Activated CD8-positive, alpha-beta memory T cell treated with anti-CD3 and anti-CD28 coated beads for 48 hours (primary cell): Measurements from ENCODE around the gene DELE1.
"Not testable (repeated sequence)": the region's sequence is repeated elsewhere in the genome, so short reads cannot be mapped to it uniquely, and the experiment has no call there.

Experiments used
- DNase-seq, 3 experiments: peaks; one replicate each; pipeline ENCODE4 v3.0.0-alpha.2; 2020; ENCODE audit warnings: low read depth in 2 of 3, low spot score in 2 of 3

The DELE1 gene

DNA sequence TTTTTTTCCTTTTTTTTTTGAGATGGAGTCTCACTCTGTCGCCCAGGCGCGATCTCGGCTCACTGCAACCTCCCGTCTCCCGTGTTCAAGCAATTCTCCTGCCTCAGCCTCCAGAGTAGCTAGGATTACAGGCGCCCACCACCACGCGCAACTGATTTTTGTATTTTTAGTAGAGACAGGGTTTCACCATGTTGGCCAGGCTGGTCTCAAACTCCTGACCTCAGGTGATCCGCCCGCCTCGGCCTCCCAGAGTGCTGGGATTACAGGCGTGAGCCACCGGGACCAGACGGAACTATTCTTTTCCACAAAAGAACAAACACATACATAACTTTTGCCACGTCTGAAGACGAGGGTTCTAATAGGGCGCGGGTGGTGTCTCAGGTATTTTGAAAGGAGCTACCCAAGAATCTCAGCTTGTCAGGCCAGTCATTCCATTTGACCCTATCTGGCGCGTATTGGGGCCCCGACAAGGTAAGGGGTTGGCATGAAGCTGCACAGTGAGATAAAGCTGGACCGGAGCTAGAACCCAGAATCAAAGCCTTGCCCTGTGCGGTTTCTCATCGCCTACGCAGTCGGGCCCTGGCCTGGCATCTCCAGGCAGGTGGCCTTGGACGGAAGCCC is 734 bp upstream of the DELE1 start:
- not testable (repeated sequence) for DNase-seq

DNA sequence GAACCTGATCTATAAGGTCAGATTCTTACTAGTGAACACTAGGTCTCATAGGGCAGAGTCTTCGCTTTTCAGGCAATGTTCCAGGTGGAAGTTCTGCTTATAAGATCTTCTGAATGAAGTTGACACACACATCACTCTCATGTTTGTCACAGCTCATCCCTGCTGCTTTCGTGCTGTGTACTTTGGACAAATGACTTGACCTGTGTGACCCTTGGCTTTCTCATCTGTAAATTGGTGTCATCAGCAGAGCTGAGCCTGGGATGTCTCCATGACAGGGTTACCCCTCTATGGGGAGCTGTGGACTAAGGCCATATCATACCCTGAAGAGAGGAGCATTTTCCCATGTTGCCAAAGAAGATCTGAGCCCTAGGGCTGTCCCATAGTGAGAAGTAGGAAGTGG is 2.8 kb downstream of the DELE1 start:
- no peak for DNase-seq

DNA sequence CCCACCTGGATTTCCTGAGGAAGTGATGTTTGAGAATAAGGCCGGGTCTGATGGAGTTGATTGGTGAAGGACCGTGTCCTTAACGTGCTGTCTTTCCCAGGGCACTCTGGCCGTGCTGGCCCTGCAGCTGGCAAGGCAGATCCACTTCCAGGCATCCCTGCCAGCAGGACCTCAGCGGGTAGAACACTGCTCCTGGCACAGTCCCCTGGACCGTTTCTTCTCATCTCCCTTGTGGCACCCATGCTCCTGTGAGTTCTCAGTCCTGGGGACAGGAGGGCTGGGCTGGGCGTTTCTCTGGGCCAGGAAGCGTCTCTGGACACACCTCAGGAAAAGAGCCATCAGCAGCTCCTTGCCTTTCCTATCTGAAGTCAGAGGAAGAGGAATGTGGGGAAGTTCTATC is 4.4 kb downstream of the DELE1 start:
- DNase-seq: no peak

DNA sequence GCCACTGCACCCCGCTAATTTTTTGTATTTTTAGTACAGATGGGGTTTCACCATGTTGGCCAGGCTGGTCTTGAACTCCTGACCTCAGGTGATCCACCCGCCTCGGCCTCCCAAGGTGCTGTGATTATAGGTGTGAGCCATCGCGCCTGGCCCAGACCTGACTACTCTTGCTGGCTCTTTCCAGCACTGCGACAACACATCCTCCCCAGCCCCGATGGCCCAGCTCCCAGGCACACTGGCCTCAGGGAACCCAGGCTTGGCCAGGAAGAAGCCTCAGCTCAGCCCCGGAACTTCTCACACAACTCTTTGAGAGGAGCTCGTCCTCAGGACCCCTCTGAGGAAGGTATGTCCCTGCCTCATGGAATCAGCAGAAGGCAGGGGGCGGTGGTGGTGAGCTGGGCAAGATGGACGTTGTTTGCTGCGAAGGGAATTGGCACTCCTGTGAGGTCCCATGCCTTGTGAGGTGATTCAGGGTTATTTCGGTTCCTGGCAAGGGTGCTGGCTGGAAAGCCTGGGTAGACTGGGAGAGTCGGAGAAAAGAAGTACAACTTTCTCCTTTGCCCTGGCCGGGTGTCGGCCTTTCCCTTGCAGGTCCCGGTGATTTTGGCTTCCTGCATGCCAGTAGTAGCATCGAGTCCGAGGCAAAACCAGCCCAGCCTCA is 5.9 kb downstream of the DELE1 start:
- no peak for DNase-seq

DNA sequence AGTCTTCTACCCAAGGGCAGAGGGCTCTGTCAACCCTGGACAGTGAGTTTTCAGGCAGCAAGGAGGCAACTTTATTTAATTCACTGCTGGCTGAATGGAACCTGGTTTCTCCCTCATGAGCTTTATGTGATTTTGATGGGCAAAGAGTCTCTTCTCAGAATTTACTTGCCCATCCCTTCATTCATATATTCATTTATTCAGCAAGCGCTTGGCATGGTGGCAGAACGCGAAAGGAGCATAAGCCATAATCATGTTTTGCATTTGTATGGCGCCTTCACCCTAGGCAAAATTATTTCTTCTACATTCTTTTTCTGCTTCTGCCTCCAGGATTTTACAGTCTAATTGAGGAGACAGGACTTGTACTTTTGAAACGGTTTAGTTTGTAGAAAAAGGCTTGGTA is 8.0 kb downstream of the DELE1 start:
- DNase-seq: no peak

DNA sequence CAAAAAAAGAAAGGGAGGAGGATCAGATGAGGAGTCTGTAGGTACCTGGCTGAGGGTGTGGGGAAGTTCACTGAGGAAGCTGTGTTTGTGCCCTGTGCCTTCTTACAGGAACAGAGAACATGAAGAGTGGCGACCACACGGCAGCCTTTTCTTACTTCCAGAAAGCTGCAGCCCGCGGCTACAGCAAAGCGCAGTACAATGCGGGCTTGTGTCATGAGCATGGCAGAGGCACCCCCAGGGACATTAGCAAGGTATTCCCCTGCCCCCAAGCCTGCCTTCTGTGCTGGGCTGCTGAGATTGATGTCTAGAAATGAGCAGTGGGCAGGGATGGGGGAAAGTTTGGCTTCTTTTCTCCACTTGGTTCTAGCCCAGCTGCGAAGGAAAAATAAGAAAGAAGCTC is 9.5 kb downstream of the DELE1 start:
- DNase-seq: no peak

DNA sequence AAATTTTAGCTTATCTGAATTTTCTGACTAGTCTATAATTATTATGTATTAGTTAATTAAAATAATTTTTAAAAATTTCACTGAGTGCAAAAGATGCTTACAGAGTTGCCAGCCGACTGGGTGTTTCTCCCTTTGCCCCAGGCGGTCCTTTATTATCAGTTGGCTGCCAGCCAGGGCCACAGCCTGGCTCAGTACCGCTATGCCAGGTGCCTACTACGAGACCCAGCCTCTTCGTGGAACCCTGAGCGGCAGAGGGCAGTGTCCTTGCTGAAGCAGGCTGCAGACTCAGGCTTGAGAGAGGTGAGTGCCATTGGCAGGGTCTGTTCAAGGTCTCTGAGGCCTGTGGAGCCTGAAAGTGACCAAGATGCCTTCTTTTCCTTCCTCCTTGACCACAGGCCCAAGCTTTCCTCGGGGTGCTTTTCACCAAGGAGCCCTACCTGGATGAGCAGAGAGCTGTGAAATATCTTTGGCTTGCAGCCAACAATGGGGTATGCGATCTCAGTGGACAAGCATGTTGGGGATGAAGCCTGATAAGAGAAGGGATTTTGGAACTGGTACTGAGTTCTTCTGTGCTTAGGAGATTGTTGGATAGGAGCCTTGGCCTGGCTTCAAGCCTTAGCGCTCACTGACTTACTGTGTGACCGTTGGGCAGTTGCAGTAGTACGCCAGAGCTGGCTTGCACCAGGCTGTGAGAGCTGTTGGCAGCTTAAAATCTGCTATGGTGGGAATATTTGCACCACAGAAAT is 10.6 kb downstream of the DELE1 start:
- DNase-seq: no peak

DNA sequence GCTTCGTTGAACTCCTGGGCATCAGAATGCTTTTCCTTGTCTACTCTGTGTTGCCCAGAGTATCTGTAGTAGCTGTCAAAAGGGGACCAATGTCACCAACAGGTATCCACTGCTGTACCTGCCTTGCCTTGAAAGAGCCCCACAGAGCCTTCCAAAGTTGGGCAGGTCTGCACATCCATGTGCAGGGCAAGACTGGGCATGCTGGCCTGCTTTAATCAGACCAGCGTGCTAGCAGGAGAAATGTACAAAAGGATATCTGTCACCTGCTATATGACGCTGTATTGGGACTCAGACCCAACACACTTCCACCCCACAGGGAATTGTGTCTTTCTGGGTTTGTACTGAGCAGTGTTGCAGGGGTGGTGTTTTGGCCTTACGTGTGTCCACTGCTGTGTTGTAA is 11.9 kb downstream of the DELE1 start:
- no peak for DNase-seq

DNA sequence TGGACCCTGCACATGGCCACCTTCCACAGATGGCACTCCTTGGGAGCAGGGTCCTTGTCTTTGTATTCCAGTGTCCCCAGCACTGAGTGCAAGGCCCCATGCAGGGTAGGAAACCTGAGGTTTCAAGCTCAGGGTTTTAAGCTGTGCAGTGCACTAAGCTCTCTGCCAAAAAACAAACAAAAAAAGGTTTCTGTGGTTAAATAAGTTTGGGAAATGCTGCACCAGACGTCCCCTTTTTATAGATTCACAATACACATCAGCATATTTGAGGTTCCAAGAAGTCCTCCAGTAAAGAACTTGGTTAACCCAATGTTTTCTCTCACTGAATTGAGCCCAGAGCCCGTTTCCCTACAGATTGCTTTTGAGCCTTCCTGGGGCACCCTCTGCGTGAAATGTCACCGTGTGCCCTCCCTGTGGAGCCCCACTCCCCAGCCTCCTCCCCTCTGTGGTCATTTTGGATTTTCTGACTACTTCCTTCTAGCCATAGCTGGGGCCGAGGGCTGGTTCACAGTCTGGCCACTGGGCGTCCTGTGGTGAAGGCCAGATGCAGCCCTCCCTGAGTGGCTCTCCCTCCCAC is 17.1 kb downstream of the DELE1 start:
- no peak for DNase-seq

DNA sequence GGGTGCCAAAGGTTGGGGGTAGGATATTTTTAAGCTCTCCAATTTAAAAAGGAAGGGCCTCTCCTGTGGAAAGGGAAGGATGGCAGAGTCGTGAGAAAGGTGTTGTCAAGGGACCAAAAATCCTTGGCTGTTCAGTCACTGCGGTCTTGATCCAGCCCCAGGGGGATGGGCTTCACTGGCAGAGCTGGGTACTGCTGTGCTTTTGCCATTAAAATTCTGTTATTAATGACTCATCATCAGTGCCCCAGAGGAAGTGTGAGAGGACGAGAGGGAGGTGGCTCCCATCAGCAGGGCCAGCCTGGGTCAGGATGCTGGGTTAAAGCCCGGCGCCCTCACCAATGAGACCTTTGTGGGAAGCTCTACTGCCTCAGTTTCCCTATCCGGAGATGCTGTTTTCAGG is 17.6 kb downstream of the DELE1 start:
- DNase-seq: no peak

DNA sequence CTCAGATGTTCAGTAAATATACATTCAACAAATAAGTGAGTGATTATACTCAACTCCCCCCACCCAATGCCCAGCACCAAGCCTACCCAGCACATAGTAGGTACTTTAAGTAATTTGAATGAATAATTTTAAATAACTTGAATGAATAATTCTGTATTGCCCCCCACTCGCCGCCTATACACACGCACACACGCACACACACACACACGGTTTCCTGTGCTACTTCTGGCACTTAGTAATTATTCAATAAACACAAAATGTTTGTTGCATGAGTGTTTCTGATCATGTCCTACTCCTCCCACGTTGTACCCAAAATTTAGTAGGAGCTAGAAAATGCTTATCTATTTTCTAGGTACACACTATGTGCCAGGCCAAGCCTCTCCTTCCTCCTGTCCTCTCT is 18.1 kb downstream of the DELE1 start:
- no peak for DNase-seq

DNA sequence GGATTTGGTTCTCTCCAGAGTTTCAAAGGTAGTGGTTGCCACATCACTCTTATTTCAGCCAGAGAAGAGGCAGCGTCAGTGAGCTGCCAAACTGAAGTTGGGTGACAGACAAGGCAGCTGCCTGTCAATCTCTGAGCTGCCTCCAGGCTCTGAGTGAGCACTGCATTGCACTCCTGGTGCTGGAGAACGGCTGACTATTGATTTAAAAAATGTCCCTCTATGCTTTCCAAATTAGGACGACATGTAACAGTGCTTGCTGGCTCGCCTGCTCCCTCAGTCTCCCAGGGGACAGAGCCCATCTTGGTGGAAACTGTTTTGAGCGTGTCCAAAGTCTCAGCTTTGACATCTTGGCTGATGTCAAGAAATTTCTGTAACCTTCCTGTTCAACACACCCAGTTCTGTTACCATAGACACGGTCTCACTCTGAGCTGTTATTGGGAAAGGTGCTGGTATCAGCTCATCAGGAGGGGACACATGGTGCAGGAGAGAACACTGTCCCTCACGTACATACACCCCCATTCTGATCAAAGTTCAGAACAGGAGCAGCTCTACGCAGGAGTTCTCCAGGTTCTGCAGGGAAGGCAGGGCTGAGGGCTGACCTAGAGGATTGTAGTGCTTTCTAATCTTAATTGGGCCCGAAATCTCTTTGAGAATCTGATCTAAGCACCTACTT is 18.6 kb downstream of the DELE1 start:
- no peak for DNase-seq

DNA sequence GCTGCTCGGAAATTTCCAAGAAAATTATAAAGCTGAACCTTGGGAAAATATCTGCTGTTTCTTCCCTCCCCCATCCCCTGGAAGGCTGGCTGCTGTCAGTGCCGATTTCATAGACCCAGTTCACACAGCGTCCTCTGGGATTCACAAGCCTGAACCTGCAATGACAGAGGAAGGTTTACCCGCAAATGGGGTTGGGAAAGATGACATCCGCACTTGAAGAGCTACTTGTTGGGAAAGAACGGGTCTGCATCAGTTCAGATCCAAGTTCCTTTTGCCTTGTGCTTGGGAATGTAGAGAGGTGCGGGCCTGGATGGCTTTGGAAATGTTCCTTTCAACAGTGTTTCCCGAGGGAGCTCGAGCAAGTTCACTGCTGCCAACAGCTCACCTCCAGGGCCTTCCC is 20.4 kb downstream of the DELE1 start:
- no peak for DNase-seq

DNA sequence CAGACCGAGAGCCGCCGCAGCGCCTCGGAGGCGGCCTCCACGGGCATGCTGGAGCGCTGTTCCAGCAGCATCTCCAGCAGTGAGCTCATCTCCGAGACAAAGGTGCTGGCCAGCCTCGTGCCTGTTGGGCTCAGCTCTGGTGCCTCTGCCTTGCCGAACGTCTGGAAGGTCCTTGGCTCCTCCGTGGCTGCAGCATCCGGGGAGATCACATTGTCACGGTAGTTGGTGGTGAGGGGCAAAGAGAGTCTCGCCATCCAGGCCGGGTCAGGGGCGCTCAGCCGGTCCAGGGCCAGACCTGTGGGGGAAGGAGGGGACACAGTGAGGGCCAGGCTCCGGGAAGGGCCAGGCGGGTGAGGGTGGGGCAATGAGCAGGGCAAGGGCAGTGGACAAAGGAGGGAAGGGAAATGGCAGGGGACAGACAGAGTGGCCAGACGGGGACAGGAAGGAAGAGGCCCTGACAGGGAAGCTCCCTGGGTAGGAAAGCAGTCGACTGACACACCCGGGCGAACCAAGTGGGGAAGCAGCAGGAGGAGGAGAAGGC is 21.9 kb downstream of the DELE1 start:
- no peak for DNase-seq

DNA sequence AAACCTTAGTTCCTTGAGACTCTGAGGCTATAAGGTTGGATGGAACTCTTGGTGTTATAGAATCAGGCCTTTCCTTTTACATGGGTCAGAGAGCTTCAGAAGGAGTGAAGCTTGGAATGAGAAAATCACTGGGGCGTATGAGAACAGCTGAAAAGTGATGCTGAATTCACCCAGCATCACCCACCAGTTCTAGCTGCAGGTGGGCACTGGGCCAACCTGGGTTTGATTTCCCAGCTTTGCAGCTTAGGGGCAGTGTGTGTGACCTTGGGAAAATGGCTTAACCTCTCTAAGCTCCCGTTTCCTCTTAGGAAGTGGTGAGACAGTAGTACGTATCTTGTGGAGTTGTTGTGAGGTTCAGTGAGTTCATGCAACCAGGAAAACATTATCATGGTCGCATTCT is 23.6 kb downstream of the DELE1 start:
- no peak for DNase-seq

DNA sequence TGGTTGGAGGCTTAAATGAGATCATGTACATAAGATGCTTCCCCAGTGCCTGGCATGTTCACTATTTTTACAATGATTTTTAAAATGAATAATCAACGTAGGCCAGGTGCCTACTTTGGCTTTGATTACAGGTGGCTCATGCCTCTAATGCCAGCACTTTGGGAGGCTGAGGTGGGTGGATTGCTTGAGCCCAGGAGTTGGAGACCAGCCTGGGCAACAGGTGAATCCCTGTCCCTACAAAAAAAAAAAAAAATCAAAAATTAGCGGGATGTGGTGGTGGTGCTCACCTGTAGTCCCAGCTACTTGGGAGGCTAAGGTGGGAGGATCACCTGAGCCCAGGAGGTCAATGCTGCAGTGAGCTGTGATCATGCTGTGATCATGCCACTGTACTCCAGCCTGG is 25.1 kb downstream of the DELE1 start:
- DNase-seq: no peak

DNA sequence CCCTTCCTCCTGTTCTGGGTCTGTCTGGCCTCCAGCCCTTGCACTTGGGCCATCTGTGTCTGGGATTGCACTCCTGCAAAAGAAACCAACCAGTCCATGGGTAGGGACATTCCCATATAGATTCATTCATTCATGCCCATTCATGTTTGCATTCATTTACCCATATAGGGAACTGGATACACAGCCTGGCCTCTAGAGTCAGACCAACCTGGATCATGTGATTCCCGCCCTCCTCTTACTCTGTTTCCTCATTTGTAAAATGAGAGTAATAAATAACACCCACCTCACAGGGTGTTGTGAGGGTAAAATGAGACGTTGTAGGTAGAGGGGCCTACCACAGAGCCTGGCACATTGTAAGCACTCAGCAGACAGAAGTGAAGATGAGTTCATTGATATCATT is 25.8 kb downstream of the DELE1 start:
- no peak for DNase-seq

DNA sequence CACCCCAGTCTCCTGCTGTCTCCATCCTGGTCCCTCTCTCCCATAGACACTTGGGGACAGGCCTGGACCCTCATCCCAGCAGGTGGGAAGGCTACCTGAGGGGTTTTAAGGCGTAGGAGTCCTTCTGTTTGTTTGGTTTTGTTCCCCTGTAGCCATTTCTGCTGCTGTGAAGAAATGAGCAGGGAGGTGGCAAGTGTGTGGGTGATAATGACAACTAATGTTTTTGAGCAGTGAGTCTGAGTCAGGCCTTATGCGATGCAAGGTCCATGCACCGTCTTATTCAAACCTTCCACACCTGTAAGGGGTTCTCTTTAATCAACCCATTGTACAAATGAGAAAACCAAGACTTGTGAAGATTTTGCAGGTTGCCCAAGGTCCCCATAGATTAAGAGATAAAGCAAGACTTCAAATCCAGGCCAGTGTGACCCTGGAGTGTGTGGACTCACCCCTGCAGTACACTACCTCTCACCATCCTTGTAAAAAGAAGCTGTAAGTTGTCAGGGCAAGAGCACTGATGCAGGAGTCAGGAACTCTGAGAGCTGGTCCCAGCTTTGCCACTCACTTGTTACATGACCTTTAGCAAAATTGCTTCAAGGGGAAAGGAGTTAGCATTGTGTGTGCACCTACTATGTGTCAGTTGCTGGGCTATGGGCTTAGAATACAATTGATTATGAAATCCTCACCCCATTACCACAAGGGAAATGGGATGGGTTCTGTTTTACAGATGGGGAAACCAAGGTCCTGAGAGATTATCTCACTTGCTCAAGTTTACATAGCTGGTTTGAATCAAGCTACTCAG is 26.7 kb downstream of the DELE1 start:
- DNase-seq: no peak

DNA sequence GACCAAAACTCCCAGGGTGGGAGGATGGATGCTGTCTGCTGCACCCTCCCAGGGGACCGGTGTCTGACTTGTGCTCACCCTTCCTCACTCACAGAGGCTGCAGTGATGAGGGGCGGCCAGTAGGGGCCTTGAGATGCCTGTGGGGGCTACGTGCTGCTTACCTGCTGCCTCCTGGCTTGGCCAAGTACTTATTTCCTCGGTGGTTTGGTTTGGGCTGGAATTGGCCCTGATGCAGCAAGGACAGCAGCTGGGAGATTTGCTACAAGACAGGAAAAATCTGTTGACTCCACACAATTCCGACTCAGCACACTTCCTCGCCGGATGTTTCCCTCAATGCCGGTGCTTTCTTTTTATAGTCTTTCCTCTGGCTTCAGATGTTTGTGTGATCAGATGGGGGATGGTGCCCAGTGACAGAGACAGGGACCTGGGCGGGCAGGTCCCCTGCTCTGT is 27.7 kb downstream of the DELE1 start:
- no peak for DNase-seq

DNA sequence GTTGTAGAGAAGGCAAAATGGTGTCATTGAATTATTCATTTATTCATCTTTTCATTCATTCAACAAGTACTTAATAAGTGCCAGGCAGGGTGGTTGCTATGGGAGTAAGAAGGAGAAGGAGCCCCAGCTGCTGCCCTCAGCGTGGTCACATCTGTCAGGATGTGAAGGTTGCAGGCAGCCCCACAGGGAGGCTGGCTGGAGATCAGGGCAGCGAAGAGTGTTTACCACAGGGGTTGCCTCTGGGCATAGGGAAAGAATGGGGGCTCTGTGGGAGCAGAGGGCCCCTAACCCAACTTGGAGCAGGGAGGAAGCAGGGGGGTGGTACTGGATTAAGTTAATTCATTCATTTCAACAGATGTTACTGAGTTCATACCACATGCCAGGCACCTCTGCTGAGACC is 28.3 kb downstream of the DELE1 start:
- no peak for DNase-seq

DNA sequence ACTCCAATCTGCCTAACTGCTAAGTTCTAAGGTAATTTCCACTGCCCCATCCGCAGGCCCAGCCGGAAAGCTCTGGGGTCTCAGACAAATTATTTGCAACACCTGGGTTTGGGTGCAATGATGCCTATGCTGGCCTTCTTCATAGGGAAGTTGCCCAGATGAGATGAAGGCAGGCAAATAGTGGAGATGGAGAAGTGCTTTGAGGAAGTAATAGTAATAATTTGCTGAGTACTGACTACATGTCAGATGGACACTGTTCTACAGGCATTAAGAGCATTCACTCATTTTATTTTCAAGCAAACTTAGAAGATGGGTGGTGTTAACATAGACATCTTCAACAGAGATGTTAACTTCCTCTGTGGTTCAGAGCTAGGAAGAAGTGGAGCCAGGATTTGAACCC is 30.5 kb downstream of the DELE1 start:
- no peak for DNase-seq
